ENCODE data around the gene CBX2.

Gene CBX2

DNA sequence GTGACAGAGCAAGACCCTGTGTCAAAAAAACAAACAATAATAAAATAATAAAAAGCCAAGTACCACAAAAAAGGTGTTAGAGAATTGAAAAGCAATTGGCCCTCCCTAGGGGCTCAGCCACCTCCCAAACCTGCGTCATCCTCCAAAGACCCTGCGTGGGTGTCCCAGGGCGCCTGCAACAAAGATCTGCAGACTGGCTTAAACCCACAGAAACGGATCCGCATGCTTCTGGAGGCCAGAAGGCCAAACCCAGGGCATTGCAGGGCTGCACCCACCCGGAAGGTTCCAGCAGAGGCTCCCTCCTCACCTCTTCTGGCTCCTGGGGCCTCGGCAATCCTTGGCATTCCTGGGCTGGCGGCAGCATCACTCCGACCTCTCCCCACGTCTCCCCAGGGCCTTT, 45.7 kb upstream of the CBX2 start:
- H3K4me3 ChIP-seq (ENCODE audit: low read length), result no peak overlapping the region
- no peak for DNase-seq (ENCODE audit: low read depth)
- no peak for TF ChIP-seq CTCF (conservative IDR thresholded peaks at IDR 0.05; ENCODE audit: low read depth, low read length)

DNA sequence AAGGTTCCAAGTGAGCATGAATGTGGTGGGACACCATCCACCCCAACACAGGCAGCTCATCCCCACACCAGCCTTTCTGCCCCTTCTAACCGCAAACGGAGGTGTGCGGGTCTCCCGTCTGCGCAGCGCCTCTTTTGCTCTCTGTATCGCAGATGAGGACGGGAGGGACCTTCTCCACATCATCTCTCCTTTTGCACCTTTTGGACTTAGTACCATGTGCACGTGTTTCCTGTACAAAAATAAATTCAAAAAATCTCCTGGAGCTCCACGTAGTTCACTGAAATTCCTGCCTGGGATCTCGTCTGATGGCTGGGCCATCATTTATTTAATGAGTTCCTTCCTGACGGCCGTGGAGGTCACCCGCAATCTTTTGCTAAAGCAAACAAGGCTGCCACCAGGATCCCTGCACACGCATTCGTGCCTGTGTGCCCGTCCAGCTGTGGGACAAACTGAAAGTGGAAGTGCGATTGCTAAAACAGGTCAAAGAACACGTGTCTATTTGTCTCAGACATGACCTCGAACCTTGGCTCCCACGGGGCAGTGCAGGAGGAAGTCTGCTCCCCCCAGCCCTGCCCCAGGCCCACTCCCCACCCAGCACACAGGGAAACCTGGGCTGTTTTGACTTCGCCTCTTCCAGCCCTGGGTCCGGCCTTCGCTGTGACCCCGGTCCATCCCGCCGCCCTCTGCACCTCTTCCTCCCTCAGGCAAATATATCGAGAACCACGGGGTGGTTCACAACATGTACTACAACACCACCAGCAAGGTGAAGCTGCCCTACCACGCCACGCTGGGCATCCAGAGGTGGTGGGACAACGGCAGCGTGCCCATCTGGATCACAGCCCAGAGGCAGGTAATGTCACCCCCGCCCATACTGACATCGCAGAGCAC, 44.9 kb upstream of the CBX2 start:
- no peak overlapping the region for H3K4me3 ChIP-seq (ENCODE audit: low read length)
- DNase-seq (ENCODE audit: low read depth), result no peak
- TF ChIP-seq CTCF (conservative IDR thresholded peaks at IDR 0.05; ENCODE audit: low read depth, low read length), result no peak

- no peak for TF ChIP-seq CTCF (conservative IDR thresholded peaks at IDR 0.05; ENCODE audit: low read depth, low read length)
- H3K4me3 ChIP-seq (ENCODE audit: low read length), result no peak overlapping the region
- DNase-seq (ENCODE audit: low read depth), result no peak
Measured at GRCh38 chr17:79733692-79734070, 44.3 kb upstream of the CBX2 start.

DNA sequence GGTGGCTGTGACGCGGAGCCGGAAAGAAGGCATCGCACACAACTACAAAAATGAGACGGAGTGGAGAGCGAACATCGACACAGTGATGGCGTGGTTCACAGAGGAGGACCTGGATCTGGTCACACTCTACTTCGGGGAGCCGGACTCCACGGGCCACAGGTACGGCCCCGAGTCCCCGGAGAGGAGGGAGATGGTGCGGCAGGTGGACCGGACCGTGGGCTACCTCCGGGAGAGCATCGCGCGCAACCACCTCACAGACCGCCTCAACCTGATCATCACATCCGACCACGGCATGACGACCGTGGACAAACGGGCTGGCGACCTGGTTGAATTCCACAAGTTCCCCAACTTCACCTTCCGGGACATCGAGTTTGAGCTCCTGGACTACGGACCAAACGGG, 42.9 kb upstream of the CBX2 start:
- TF ChIP-seq CTCF (conservative IDR thresholded peaks at IDR 0.05; ENCODE audit: low read depth, low read length), result no peak
- no peak overlapping the region for H3K4me3 ChIP-seq (ENCODE audit: low read length)
- DNase-seq (ENCODE audit: low read depth), result no peak

- no peak for TF ChIP-seq CTCF (conservative IDR thresholded peaks at IDR 0.05; ENCODE audit: low read depth, low read length)
- no peak overlapping the region for H3K4me3 ChIP-seq (ENCODE audit: low read length)
- DNase-seq (ENCODE audit: low read depth), result no peak
Measured at GRCh38 chr17:79737046-79737921, 40.7 kb upstream of the CBX2 start.

DNA sequence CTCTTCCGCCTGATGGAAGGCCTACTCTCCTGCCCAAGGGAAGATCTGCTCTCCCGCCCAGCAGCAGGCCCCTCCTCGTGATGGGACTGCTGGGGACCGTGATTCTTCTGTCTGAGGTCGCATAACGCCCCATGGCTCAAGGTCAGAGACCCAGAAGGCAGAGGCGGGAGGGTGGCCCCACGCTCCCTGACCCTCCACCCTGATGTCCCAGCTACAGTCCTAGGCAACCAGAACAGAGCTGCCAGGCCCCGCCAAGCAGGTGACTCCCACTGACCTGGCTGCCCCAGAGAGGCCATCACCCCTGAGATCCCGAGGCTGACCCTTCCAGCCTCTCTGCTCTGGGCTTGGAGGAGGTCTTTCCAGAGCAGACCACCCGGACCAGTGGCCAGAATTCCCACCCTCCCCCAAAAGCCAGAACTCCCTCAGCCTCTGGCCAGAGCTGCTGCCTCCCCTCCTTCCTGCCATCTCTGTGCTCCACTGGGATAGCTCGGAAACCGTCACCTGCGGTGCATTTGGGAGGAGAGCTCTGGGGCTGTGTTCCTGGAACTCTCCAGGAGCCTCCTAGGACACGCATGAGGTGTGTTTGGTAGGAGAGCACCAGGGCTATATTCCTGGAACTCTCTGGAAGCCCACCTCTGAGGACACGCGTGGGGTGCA, 39.9 kb upstream of the CBX2 start:
- no peak for TF ChIP-seq CTCF (conservative IDR thresholded peaks at IDR 0.05; ENCODE audit: low read depth, low read length)
- no peak for DNase-seq (ENCODE audit: low read depth)
- no peak overlapping the region for H3K4me3 ChIP-seq (ENCODE audit: low read length)

All from retinal pigment epithelial cell (primary cell).